NT2/D1 (cell line): ENCODE data around the gene DDX17.

ENCODE experiments used
- DNase-seq: peaks from one replicate; pipeline ENCODE4 v3.0.0-alpha.2; 2011; ENCODE audit warnings: low read depth, low spot score
- H3K27me3 ChIP-seq: 2 replicates; pipeline ENCODE4 v1.6.0; 2011; ENCODE audit warnings: mild to moderate bottlenecking; ENCODE audit not compliant: insufficient read length, insufficient read depth
- H3K36me3 ChIP-seq: 2 replicates; pipeline ENCODE4 v1.6.1; 2011; ENCODE audit warnings: mild to moderate bottlenecking, low read length, mixed read lengths; ENCODE audit not compliant: insufficient read depth, insufficient read length
- H3K4me1 ChIP-seq: 2 replicates; pipeline ENCODE4 v1.5.1; 2011; ENCODE audit not compliant: insufficient read depth, insufficient read length
- H3K4me3 ChIP-seq: 2 replicates; pipeline ENCODE4 v1.5.1; 2011; ENCODE audit warnings: low read depth; ENCODE audit not compliant: insufficient read length
- H3K9ac ChIP-seq: 2 replicates; pipeline ENCODE4 v1.6.0; 2011; ENCODE audit warnings: low read depth; ENCODE audit not compliant: insufficient read length
- H3K9me3 ChIP-seq: 2 replicates; pipeline ENCODE4 v1.5.1; 2011; ENCODE audit warnings: mild to moderate bottlenecking, low read length; ENCODE audit not compliant: insufficient read depth
- SUZ12 ChIP-seq: IDR thresholded peaks from 2 replicates; pipeline ENCODE4 v1.6.1; 2011; ENCODE audit not compliant: insufficient read length, insufficient read depth; ENCODE audit errors: extremely low read depth
- YY1 ChIP-seq: IDR thresholded peaks from 2 replicates; pipeline ENCODE4 v1.6.1; 2011; ENCODE audit not compliant: insufficient read length, insufficient read depth
- ZNF274 ChIP-seq: IDR thresholded peaks from 2 replicates; pipeline ENCODE4 v1.6.1; 2011; ENCODE audit warnings: mild to moderate bottlenecking, low read depth, low read length

DDX17 gene

DNA sequence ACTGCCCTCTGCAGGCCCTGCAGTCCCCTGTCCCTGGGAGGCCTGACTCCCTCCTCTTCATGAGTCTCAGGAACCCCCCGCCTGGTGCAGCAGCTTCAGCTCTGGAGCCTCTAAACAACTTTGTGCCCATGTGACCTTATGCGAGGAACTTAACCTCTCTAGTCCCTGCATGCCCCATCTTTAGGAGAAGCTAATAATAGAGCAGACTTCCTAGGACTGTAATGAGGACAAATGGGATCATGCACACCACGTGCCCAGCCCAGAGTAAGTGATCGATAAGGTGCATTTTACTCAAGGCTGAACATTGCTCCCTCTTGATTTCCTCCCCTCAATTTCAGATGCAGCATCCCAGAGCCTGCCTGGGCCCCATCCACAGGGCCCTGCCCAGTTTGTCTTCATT is 70.1 kb downstream of the DDX17 start:
- no peaks in the 10 kb centered on the region for H3K27me3 ChIP-seq

DNA sequence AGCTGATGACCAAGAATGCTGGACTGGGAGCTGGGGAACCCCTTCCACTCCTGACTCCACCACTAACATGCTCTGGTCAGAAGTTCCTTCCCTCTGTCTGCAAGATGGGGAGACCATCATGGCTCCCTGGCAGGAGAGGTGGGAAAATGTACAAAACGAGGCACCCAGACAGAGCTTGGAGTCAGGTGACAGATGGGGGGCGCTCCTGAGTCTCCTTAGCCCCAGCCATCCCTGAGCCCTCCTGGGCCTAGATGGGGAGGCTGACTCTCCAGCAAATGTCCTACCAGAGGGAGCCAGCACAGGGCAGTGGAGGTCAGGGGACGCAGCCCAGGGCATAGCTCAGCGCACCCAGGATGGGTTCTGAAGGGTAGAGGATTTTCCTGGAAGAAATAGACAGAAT is 71.1 kb downstream of the DDX17 start:
- Histone ChIP-seq H3K9ac (no peak overlapping the region), H3K4me3 (no peak overlapping the region), H3K27me3 (no peaks in the 10 kb centered on the region), H3K9me3 (no peaks in the 10 kb centered on the region), H3K4me1 (peaks cover 8% of the 10 kb centered on the region), H3K36me3 (no peaks in the 10 kb centered on the region)
- TF ChIP-seq ZNF274 (no peak), SUZ12 (no peak), YY1 (no peak)
- no peak for DNase-seq

More for the DNA sequence above, 70.1 kb downstream of the DDX17 start:
- Histone ChIP-seq H3K4me3 (no peak overlapping the region), H3K9me3 (no peaks in the 10 kb centered on the region), H3K36me3 (no peaks in the 10 kb centered on the region), H3K4me1 (peaks cover 4% of the 10 kb centered on the region), H3K9ac (no peak overlapping the region)
- TF ChIP-seq SUZ12 (no peak), YY1 (no peak), ZNF274 (no peak)
- DNase-seq, result no peak

DNA sequence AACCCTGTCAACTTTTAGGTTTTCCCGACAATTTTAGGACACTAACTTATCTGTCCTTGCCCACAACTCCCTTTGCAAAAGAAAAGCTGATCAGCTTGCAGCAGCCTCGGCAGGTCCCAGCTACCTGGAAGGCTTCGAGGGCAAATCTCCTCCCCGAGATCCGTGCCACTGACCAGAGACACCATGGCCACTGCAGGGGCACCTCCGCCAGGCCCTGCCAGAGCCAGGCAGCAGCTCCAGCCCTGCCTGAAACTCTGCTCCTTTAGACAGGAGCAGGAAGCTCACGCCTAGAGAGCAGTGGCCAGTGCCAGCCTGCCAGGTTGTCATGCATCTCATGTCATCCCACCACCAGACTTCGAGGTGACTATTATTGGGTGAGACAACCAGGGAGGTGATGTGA is 72.2 kb downstream of the DDX17 start:
- Histone ChIP-seq H3K4me3 (no peak overlapping the region), H3K36me3 (no peaks in the 10 kb centered on the region)
- TF ChIP-seq ZNF274 (no peak), SUZ12 (no peak), YY1 (no peak)

More for the DNA sequence above, 72.2 kb downstream of the DDX17 start:
- Histone ChIP-seq H3K27me3 (no peaks in the 10 kb centered on the region), H3K9ac (no peak overlapping the region), H3K4me1 (peaks cover 8% of the 10 kb centered on the region), H3K9me3 (no peaks in the 10 kb centered on the region)
- no peak for DNase-seq
